GM21529 (cell line): ENCODE data around the gene OCA2.
"Not testable (repeated sequence)": the region's sequence is repeated elsewhere in the genome, so short reads cannot be mapped to it uniquely, and the experiment has no call there.

Source experiments
- ATAC-seq: cut with Tn5 transposase; IDR thresholded peaks from one replicate; pipeline ENCODE4 v1.9.1; 2021; ENCODE audit not compliant: unreplicated experiment

The OCA2 gene

GRCh38 chr15:28026221-28026620 is 72.9 kb downstream of the OCA2 start:
- ATAC-seq, result no peak

GRCh38 chr15:28025413-28025812 is 73.7 kb downstream of the OCA2 start:
- no peak for ATAC-seq

GRCh38 chr15:28024889-28025250 is 74.2 kb downstream of the OCA2 start:
- ATAC-seq, result no peak

- ATAC-seq, result no peak
Observed at GRCh38 chr15:28023933-28024888, 74.9 kb downstream of the OCA2 start.

- no peak for ATAC-seq
Observed at GRCh38 chr15:28023422-28023821, 75.7 kb downstream of the OCA2 start.

GRCh38 chr15:28022961-28023360 is 76.2 kb downstream of the OCA2 start:
- ATAC-seq, result no peak

GRCh38 chr15:28022181-28022580 is 76.9 kb downstream of the OCA2 start:
- ATAC-seq, result no peak

- ATAC-seq, result no peak
Observed at GRCh38 chr15:28021281-28022039, 77.7 kb downstream of the OCA2 start.

- no peak for ATAC-seq
Observed at GRCh38 chr15:28020644-28021043, 78.5 kb downstream of the OCA2 start.

- no peak for ATAC-seq
Observed at GRCh38 chr15:28019594-28020309, 79.4 kb downstream of the OCA2 start.

GRCh38 chr15:28018291-28019044 is 80.6 kb downstream of the OCA2 start:
- ATAC-seq, result no peak

GRCh38 chr15:28017423-28017924 is 81.6 kb downstream of the OCA2 start:
- no peak for ATAC-seq

GRCh38 chr15:28015855-28016254 is 83.3 kb downstream of the OCA2 start:
- ATAC-seq, result no peak

- no peak for ATAC-seq
Observed at GRCh38 chr15:28014623-28015200, 84.4 kb downstream of the OCA2 start.

GRCh38 chr15:28013976-28014375 is 85.1 kb downstream of the OCA2 start:
- ATAC-seq, result no peak

GRCh38 chr15:28013480-28013879 is 85.6 kb downstream of the OCA2 start:
- no peak for ATAC-seq

- no peak for ATAC-seq
Observed at GRCh38 chr15:28012231-28012630, 86.9 kb downstream of the OCA2 start.

GRCh38 chr15:28008175-28008574 is 90.9 kb downstream of the OCA2 start:
- not testable (repeated sequence) for ATAC-seq

GRCh38 chr15:28006116-28006905 is 92.8 kb downstream of the OCA2 start:
- ATAC-seq, result no peak
